H1 (cell line): Measurements from ENCODE around the gene RBBP5. TPM values are rescaled to one million over a fixed set of nuclear protein-coding genes. Genes with fewer than 3 reads are reported as not detected.

Source experiments
- EGR1 ChIP-seq: IDR thresholded peaks from 2 replicates; pipeline ENCODE4 v1.6.1; 2011; ENCODE audit warnings: low read depth, low read length, borderline replicate concordance
- RXRA ChIP-seq: IDR thresholded peaks from 2 replicates; pipeline ENCODE4 v1.6.1; 2011; ENCODE audit warnings: low read depth, mild to moderate bottlenecking, low read length, moderate library complexity; ENCODE audit not compliant: insufficient read depth
- polyA plus RNA-seq, 7 experiments: library from polyadenylated mRNA; depleted of rRNA in 3 of 7; stranded (reverse) in 5 of 7; unstranded in 2 of 7; fragments of >200 nt in 5 of 7; fragments of 200-250 nt in 2 of 7; gene quantifications; 1 replicate in 5 of 7; 2 replicates in 1 of 7; 4 replicates in 1 of 7; pipeline versions ENCODE4 v1.2.1 to v1.2.3, GENCODE V29; 2011 to 2013; ENCODE audit warnings: missing spikeins in 2 of 7, mixed read lengths in 2 of 7
- total RNA-seq: library from RNA; stranded (reverse); fragmentation: NEBNext Ultra II Directional; extraction: Animal tissue kit (Norgen Biotek cat#: 25700); gene quantifications from 2 replicates; pipeline ENCODE4 v1.2.1, GENCODE V29; 2021
- TF ChIP-seq, protein P1 (sequence below): IDR thresholded peaks from 2 replicates; pipeline ENCODE4 v1.6.1; 2011; ENCODE audit warnings: low read length, improper control_type of control experiment

Gene RBBP5
- total and polyA plus RNA-seq, 2 of the 8 experiments (the other 6 are each of a cell fraction or from before 2014, with no cell fraction given): 6.7 to 21.5 TPM

DNA sequence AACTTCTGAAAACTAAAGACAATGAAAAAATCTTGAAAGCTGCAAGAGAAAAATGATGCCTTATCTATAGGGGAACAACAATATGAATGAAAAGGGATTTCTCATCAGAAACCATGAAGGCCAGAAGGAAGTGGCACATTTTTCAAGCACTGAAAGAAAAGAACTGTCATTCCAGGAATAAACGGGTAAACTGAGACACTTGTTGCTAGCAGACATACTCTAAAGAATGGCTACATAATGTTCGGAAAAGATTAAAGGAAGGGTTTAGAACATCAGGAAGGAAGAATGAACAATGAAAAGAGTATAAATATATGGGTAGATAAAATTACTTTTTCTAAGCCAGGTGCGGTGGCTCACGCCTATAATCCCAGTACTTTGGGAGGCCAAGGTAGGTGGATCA is 14.5 kb downstream of the RBBP5 start (continued):
- TF ChIP-seq RXRA: no peak
- TF ChIP-seq, protein P1, sequence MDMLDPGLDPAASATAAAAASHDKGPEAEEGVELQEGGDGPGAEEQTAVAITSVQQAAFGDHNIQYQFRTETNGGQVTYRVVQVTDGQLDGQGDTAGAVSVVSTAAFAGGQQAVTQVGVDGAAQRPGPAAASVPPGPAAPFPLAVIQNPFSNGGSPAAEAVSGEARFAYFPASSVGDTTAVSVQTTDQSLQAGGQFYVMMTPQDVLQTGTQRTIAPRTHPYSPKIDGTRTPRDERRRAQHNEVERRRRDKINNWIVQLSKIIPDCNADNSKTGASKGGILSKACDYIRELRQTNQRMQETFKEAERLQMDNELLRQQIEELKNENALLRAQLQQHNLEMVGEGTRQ: no peak
- no peak for TF ChIP-seq EGR1
